Measurements from ENCODE around the gene POLD1.

- TF ChIP-seq POLR2A (IDR thresholded peaks at IDR 0.05) (no peak), CTCF (IDR thresholded peaks at IDR 0.05) (no peak), EP300 (IDR thresholded peaks at IDR 0.05) (no peak)
Measured at GRCh38 chr19:50437862-50438449, 53.8 kb downstream of the POLD1 start.

Measured in gastroesophageal sphincter (tissue), 3 donors.